ENCODE data around the gene MAFB. TPM values are rescaled to one million over a fixed set of nuclear protein-coding genes. Genes with fewer than 3 reads are reported as not detected.

MAFB gene
- total and polyA plus RNA-seq, 2 donors (not counting 1 experiment from before 2014, with no cell fraction given) = 0.40 to 3.0 TPM

DNA sequence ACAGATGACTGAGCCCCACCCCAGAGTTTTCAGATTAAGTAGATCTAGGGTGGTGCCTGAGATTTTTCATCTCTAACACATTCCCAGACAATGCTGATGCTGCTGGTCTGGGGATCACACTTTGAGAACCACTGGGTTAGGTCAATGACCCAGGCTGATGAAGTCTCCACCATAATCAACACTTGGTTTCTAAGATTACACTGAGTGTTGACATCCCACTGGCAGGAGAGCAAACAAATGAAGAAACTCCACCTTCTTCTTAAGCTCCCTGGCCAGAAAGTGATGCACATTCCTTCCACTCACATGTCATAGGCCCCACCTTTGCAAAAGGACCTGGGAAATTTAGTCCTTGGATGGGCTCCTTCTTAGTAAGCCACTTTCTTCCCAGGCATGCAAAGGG, 53.1 kb downstream of the MAFB start:
- Histone ChIP-seq H3K4me3 (replicated peaks in 1 of 4; ENCODE audit: control extremely low read depth in 1 of 4, insufficient read depth in 1 of 4, low read depth in 3 of 4, low read length in 4 of 4) (no peak overlapping the region), H3K4me2 (ENCODE audit: extremely low read depth, insufficient read depth, low read length) (no peak overlapping the region), H3K79me2 (ENCODE audit: control insufficient read depth, insufficient read depth, low read length) (no peaks in the 10 kb centered on the region), H3K27ac (ENCODE audit: insufficient read depth, low read length) (no peak overlapping the region), H4K20me1 (ENCODE audit: control insufficient read depth, extremely low read depth, insufficient read depth, low read length) (no peaks in the 10 kb centered on the region), H3K9me3 (ENCODE audit: control insufficient read depth, insufficient read depth, low read depth, low read length) (no peaks in the 10 kb centered on the region), H3K36me3 (ENCODE audit: control insufficient read depth, insufficient read depth, low read length) (no peaks in the 10 kb centered on the region), H3K27me3 (ENCODE audit: control insufficient read depth, insufficient read depth, low read length) (no peaks in the 10 kb centered on the region), H3K4me1 (ENCODE audit: control insufficient read depth, extremely low read depth, insufficient read depth, low read length) (no peaks in the 10 kb centered on the region), H2AFZ (ENCODE audit: low read length) (no peak overlapping the region), H3K9ac (ENCODE audit: insufficient read depth, low read length) (no peak overlapping the region)
- DNase-seq (ENCODE audit: low read depth in 2 of 2) = no peak
- no peak for TF ChIP-seq EZH2 (IDR thresholded peaks at IDR 0.05; ENCODE audit: low read length, missing control alignments)
- TF ChIP-seq, protein P1, sequence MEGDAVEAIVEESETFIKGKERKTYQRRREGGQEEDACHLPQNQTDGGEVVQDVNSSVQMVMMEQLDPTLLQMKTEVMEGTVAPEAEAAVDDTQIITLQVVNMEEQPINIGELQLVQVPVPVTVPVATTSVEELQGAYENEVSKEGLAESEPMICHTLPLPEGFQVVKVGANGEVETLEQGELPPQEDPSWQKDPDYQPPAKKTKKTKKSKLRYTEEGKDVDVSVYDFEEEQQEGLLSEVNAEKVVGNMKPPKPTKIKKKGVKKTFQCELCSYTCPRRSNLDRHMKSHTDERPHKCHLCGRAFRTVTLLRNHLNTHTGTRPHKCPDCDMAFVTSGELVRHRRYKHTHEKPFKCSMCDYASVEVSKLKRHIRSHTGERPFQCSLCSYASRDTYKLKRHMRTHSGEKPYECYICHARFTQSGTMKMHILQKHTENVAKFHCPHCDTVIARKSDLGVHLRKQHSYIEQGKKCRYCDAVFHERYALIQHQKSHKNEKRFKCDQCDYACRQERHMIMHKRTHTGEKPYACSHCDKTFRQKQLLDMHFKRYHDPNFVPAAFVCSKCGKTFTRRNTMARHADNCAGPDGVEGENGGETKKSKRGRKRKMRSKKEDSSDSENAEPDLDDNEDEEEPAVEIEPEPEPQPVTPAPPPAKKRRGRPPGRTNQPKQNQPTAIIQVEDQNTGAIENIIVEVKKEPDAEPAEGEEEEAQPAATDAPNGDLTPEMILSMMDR (conservative IDR thresholded peaks at IDR 0.05 in 1 of 2, IDR thresholded peaks at IDR 0.05 in 1 of 2; ENCODE audit: low read depth in 1 of 2, low read length in 2 of 2) = no peak

All from fibroblast of lung (primary cell).